NCI-H460 (cell line): ENCODE measurements around the gene TMEM266. TPM values are rescaled to one million over a fixed set of nuclear protein-coding genes. Genes with fewer than 3 reads are reported as not detected.

Source experiments
- DNase-seq: peaks from one replicate; pipeline ENCODE4 v3.0.0-alpha.2; 2016; ENCODE audit warnings: low read depth; ENCODE audit errors: extremely low read depth
- total RNA-seq: library from RNA; depleted of rRNA; stranded (reverse); fragments of >200 nt; shearing (Covaris generic); gene quantifications from 2 replicates; pipeline ENCODE4 v1.2.3, GENCODE V29; 2014

Gene TMEM266
- total RNA-seq, 1 experiment from 2014 or later: not detected

GRCh38 chr15:76065793-76066192 is 6.0 kb downstream of the TMEM266 start:
- DNase-seq: no peak

GRCh38 chr15:76070192-76070591 is 10.4 kb downstream of the TMEM266 start:
- DNase-seq: no peak

- no peak for DNase-seq
These were observed 11.3 kb downstream of the TMEM266 start for GRCh38 chr15:76070921-76071635.

GRCh38 chr15:76071806-76072205 is 12.0 kb downstream of the TMEM266 start:
- DNase-seq: no peak

- no peak for DNase-seq
These were observed 13.8 kb downstream of the TMEM266 start for GRCh38 chr15:76073554-76073953.

- no peak for DNase-seq
These were observed 15.3 kb downstream of the TMEM266 start for GRCh38 chr15:76075046-76075445.

- no peak for DNase-seq
These were observed 18.6 kb downstream of the TMEM266 start for GRCh38 chr15:76078285-76078877.

GRCh38 chr15:76084256-76084655 is 24.5 kb downstream of the TMEM266 start:
- DNase-seq: no peak

- DNase-seq: no peak
These were observed 38.9 kb downstream of the TMEM266 start for GRCh38 chr15:76098685-76099084.

GRCh38 chr15:76099388-76099787 is 39.6 kb downstream of the TMEM266 start:
- DNase-seq: no peak

GRCh38 chr15:76100361-76100760 is 40.6 kb downstream of the TMEM266 start:
- no peak for DNase-seq

- DNase-seq: no peak
These were observed 41.9 kb downstream of the TMEM266 start for GRCh38 chr15:76101655-76102054.

GRCh38 chr15:76105391-76105790 is 45.6 kb downstream of the TMEM266 start:
- no peak for DNase-seq

GRCh38 chr15:76105911-76106310 is 46.1 kb downstream of the TMEM266 start:
- no peak for DNase-seq

- peak; percentile 30 for DNase-seq
These were observed 47.4 kb downstream of the TMEM266 start for GRCh38 chr15:76107169-76107568.

GRCh38 chr15:76108021-76108723 is 48.4 kb downstream of the TMEM266 start:
- DNase-seq: no peak

GRCh38 chr15:76109046-76109445 is 49.3 kb downstream of the TMEM266 start:
- DNase-seq: no peak

GRCh38 chr15:76114561-76114960 is 54.8 kb downstream of the TMEM266 start:
- DNase-seq: no peak

GRCh38 chr15:76116138-76116885 is 56.5 kb downstream of the TMEM266 start:
- no peak for DNase-seq

- DNase-seq: no peak
These were observed 57.4 kb downstream of the TMEM266 start for GRCh38 chr15:76117181-76117580.

- no peak for DNase-seq
These were observed 59.0 kb downstream of the TMEM266 start for GRCh38 chr15:76118767-76119166.
